SK-N-SH treated with all-trans-retinoic acid at 6 μM for 48 hours (cell line): ENCODE data around the gene EBF3.

Source experiments
- ARNTL ChIP-seq: fragments of 450-650 bp; formaldehyde crosslinking; IDR thresholded peaks from 2 replicates; pipeline ENCODE4 v1.5.0; 2020; ENCODE audit warnings: low read depth, mild to moderate bottlenecking, moderate library complexity, borderline replicate concordance
- BACH2 ChIP-seq: fragments of 250-450 bp; sonication (Bioruptor Pico); IDR thresholded peaks from 2 replicates; pipeline ENCODE4 v1.9.0; 2021; ENCODE audit warnings: mild to moderate bottlenecking, borderline replicate concordance
- OSR1 ChIP-seq: fragments of 250-450 bp; sonication (Bioruptor Pico); IDR thresholded peaks from 2 replicates; pipeline ENCODE4 v1.8.0; 2022; ENCODE audit warnings: moderate library complexity, mild to moderate bottlenecking, inconsistent platforms
- SNAI2 ChIP-seq: fragments of 250-450 bp; sonication (Bioruptor Pico); IDR thresholded peaks from 2 replicates; pipeline ENCODE4 v1.5.0; 2020; ENCODE audit warnings: mild to moderate bottlenecking, moderate library complexity
- ZC3H10 ChIP-seq: fragments of 250-450 bp; sonication (Bioruptor Pico); IDR thresholded peaks from 2 replicates; pipeline ENCODE4 v1.5.1; 2021; ENCODE audit warnings: mild to moderate bottlenecking, moderate library complexity
- TF ChIP-seq, protein P1 (sequence below): fragments of 250-450 bp; sonication (Bioruptor Pico); IDR thresholded peaks from 2 replicates; pipeline ENCODE4 v1.5.0; 2020; ENCODE audit warnings: mild to moderate bottlenecking, moderate library complexity
- TF ChIP-seq, protein P2 (sequence below): fragments of 250-450 bp; sonication (Bioruptor Pico); IDR thresholded peaks from 2 replicates; pipeline ENCODE4 v1.8.0; 2021; ENCODE audit warnings: low read depth, mild to moderate bottlenecking, moderate library complexity, borderline replicate concordance

GRCh38 chr10:129945064-129945463 lies 19.0 kb downstream of the EBF3 start:
- TF ChIP-seq BACH2 (no peak), ARNTL (CRISPR knock-in tag) (no peak), SNAI2 (no peak), OSR1 (CRISPR knock-in tag) (no peak), ZC3H10 (CRISPR knock-in tag) (no peak)
- TF ChIP-seq, protein P1, sequence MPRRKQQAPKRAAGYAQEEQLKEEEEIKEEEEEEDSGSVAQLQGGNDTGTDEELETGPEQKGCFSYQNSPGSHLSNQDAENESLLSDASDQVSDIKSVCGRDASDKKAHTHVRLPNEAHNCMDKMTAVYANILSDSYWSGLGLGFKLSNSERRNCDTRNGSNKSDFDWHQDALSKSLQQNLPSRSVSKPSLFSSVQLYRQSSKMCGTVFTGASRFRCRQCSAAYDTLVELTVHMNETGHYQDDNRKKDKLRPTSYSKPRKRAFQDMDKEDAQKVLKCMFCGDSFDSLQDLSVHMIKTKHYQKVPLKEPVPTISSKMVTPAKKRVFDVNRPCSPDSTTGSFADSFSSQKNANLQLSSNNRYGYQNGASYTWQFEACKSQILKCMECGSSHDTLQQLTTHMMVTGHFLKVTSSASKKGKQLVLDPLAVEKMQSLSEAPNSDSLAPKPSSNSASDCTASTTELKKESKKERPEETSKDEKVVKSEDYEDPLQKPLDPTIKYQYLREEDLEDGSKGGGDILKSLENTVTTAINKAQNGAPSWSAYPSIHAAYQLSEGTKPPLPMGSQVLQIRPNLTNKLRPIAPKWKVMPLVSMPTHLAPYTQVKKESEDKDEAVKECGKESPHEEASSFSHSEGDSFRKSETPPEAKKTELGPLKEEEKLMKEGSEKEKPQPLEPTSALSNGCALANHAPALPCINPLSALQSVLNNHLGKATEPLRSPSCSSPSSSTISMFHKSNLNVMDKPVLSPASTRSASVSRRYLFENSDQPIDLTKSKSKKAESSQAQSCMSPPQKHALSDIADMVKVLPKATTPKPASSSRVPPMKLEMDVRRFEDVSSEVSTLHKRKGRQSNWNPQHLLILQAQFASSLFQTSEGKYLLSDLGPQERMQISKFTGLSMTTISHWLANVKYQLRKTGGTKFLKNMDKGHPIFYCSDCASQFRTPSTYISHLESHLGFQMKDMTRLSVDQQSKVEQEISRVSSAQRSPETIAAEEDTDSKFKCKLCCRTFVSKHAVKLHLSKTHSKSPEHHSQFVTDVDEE (CRISPR knock-in tag): no peak
- TF ChIP-seq, protein P2, sequence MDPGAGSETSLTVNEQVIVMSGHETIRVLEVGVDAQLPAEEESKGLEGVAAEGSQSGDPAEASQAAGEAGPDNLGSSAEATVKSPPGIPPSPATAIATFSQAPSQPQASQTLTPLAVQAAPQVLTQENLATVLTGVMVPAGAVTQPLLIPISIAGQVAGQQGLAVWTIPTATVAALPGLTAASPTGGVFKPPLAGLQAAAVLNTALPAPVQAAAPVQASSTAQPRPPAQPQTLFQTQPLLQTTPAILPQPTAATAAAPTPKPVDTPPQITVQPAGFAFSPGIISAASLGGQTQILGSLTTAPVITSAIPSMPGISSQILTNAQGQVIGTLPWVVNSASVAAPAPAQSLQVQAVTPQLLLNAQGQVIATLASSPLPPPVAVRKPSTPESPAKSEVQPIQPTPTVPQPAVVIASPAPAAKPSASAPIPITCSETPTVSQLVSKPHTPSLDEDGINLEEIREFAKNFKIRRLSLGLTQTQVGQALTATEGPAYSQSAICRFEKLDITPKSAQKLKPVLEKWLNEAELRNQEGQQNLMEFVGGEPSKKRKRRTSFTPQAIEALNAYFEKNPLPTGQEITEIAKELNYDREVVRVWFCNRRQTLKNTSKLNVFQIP (CRISPR knock-in tag): no peak
